ENCODE results near the gene MOSPD2. TPM values are rescaled to one million over a fixed set of nuclear protein-coding genes. Genes with fewer than 3 reads are reported as not detected.

The MOSPD2 gene
- total and polyA plus RNA-seq, 2 of the 8 experiments (the other 6 are each of a cell fraction or from before 2014, with no cell fraction given), result 4.5 to 12.1 TPM

DNA sequence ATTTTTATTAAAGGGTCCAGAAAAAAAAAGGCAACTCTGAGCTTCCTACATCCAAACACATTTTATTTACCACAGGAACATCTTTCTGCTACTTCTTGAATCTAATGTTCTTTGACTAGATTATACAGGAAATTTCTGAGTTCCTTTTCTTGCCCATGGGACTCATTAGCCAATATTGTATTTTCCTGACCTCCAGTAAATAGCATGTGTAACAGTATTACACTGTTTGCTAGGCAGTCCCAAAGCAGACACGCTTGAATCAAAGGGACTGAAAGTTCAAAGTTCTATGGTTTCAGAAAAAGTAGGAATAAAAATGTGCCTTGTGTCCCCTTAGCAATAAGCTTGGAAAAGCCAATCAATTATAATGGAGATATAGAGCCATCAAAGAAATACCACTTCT lies 57.4 kb downstream of the MOSPD2 start:
- Histone ChIP-seq H2BK12ac (ENCODE audit: low read depth, low read length) (no peak overlapping the region), H3K4ac (replicated peaks; ENCODE audit: insufficient read length, low read depth, low read length) (no peak overlapping the region), H3K56ac (replicated peaks; ENCODE audit: insufficient read length, low read depth, low read length) (no peak overlapping the region), H3K4me1 (replicated peaks in 1 of 4; ENCODE audit: control insufficient read depth in 3 of 4, insufficient read depth in 4 of 4, low read length in 3 of 4) (no peaks in the 10 kb centered on the region), H3K9me3 (ENCODE audit: insufficient read depth in 2 of 2, low read depth in 1 of 2, low read length in 1 of 2) (no peaks in the 10 kb centered on the region), H4K91ac (replicated peaks; ENCODE audit: insufficient read length, low read length) (no peak overlapping the region), H3K79me2 (ENCODE audit: control insufficient read depth in 1 of 2, insufficient read depth in 2 of 2, low read length in 2 of 2) (no peaks in the 10 kb centered on the region), H3K23me2 (ENCODE audit: low read depth, low read length) (no peaks in the 10 kb centered on the region), H2BK120ac (replicated peaks; ENCODE audit: low read depth, low read length) (no peak overlapping the region), H2BK15ac (ENCODE audit: low read length) (no peak overlapping the region), H3K14ac (ENCODE audit: insufficient read length) (no peak overlapping the region), H4K8ac (ENCODE audit: extremely low read depth, insufficient read depth, low read length) (no peak overlapping the region), H3K4me3 (ENCODE audit: extremely low read depth in 1 of 4, insufficient read depth in 2 of 4, low read depth in 3 of 4, low read length in 4 of 4) (no peak overlapping the region), H2BK20ac (ENCODE audit: low read length) (no peak overlapping the region), H3K79me1 (ENCODE audit: low read depth, low read length) (no peaks in the 10 kb centered on the region), H3K4me2 (ENCODE audit: insufficient read depth in 1 of 2, low read depth in 2 of 2, low read length in 2 of 2) (no peak overlapping the region), H3K27ac (ENCODE audit: low read depth, low read length) (no peak overlapping the region), H3K36me3 (ENCODE audit: control insufficient read depth in 2 of 4, insufficient read depth in 4 of 4, low read length in 3 of 4) (no peaks in the 10 kb centered on the region), H2BK5ac (ENCODE audit: low read depth, low read length) (no peak overlapping the region), H4K20me1 (replicated peaks in 1 of 2; ENCODE audit: control insufficient read depth in 1 of 2, insufficient read depth in 2 of 2, low read length in 2 of 2) (no peaks in the 10 kb centered on the region), H2AK5ac (ENCODE audit: low read depth, low read length) (no peak overlapping the region), H3K9ac (replicated peaks in 1 of 4; ENCODE audit: extremely low read depth in 1 of 4, low read depth in 3 of 4, low read length in 3 of 4) (no peak overlapping the region), H2AFZ (ENCODE audit: low read length) (no peak overlapping the region), H3K18ac (ENCODE audit: extremely low read depth, low read length) (no peak overlapping the region), H3K27me3 (replicated peaks in 1 of 4; ENCODE audit: control insufficient read depth in 3 of 4, extremely low read depth in 1 of 4, insufficient read depth in 3 of 4, low read length in 3 of 4) (no peaks in the 10 kb centered on the region), H4K5ac (ENCODE audit: insufficient read length, low read depth, low read length) (no peak overlapping the region), H3K23ac (ENCODE audit: insufficient read length) (no peak overlapping the region)
- no peak for FAIRE-seq
- ChIA-PET POLR2A (ENCODE audit: partially characterized antibody) (no interaction called here), CTCF (ENCODE audit: partially characterized antibody) (no interaction called here)
- no peak for DNase-seq (ENCODE audit: low read depth in 1 of 2, low spot score in 2 of 2)
- WGBS, 2 experiments (ENCODE audit: extremely low coverage in 1 of 2, insufficient coverage in 1 of 2, insufficient read length in 1 of 2, insufficient replicate concordance in 2 of 2, low coverage in 1 of 2, low lambda C conversion rate in 2 of 2, missing lambda C conversion rate in 1 of 2), result 85% methylated on average over 1 of the region's 1 CpG; no CpG with 5 or more reads in 1 of the 2 experiments
- no peak for TF ChIP-seq SRF (IDR thresholded peaks at IDR 0.05; ENCODE audit: low read depth, low read length)
- TF ChIP-seq CHD2 (IDR thresholded peaks at IDR 0.05; ENCODE audit: low read length), result no peak
- no peak for TF ChIP-seq TCF12 (IDR thresholded peaks at IDR 0.05; ENCODE audit: low read depth, low read length)
- no peak for TF ChIP-seq RXRA (IDR thresholded peaks at IDR 0.05; ENCODE audit: insufficient read depth, low read depth, low read length)
- TF ChIP-seq NANOG (IDR thresholded peaks at IDR 0.05; ENCODE audit: insufficient read depth, low read depth, low read length, poor library complexity, severe bottlenecking), result no peak
- TF ChIP-seq EGR1 (IDR thresholded peaks at IDR 0.05; ENCODE audit: borderline replicate concordance, low read depth, low read length), result no peak
- no peak for TF ChIP-seq SP1 (IDR thresholded peaks at IDR 0.05; ENCODE audit: low read depth, low read length)
- no peak for TF ChIP-seq KDM4A (IDR thresholded peaks at IDR 0.05; ENCODE audit: low read depth, low read length, severe bottlenecking)
- no peak for TF ChIP-seq SP2 (IDR thresholded peaks at IDR 0.05; ENCODE audit: low read length)
- TF ChIP-seq HDAC2 (IDR thresholded peaks at IDR 0.05; ENCODE audit: borderline replicate concordance in 1 of 2, low read depth in 2 of 2, low read length in 2 of 2), result no peak
- TF ChIP-seq, protein P1, sequence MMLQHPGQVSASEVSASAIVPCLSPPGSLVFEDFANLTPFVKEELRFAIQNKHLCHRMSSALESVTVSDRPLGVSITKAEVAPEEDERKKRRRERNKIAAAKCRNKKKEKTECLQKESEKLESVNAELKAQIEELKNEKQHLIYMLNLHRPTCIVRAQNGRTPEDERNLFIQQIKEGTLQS (IDR thresholded peaks at IDR 0.05; ENCODE audit: insufficient read depth, low read depth, low read length), result no peak
- no peak for TF ChIP-seq CTBP2 (IDR thresholded peaks at IDR 0.05; ENCODE audit: borderline replicate concordance, insufficient read depth, insufficient read length, low read length)
- TF ChIP-seq TEAD4 (IDR thresholded peaks at IDR 0.05; ENCODE audit: low read depth, low read length), result no peak
- no peak for TF ChIP-seq KDM5A (IDR thresholded peaks at IDR 0.05; ENCODE audit: low read length)
- no peak for TF ChIP-seq SIX5 (IDR thresholded peaks at IDR 0.05; ENCODE audit: low read depth, low read length)

All from H1 (cell line).